Measurements from ENCODE around the gene CD1E. TPM values are rescaled to one million over a fixed set of nuclear protein-coding genes. Genes with fewer than 3 reads are reported as not detected.

The CD1E gene
- total RNA-seq, result not detected

- intact Hi-C loops (cut with DNase I, micrococcal nuclease), result no loop called here
- ChIA-PET POLR2A (no interaction called here), CTCF (interaction anchor here (1.4 kb wide), 1 partner anchor 13 kb away, joined by 5 read pairs; no protein-coding TSS in a partner anchor)
- no peak within 1 kb of the TSS for H3K27ac Mint-ChIP-seq
- DNase-seq (no peak), ATAC-seq (no peak)
- peaks cover 26% of the 10 kb centered on the region for H3K27me3 Mint-ChIP-seq
- H3K9me3 Mint-ChIP-seq (ENCODE audit: low read depth), result no peaks in the 10 kb centered on the region
- no peak within 1 kb of the TSS for H3K4me3 Mint-ChIP-seq
- no peaks in the 10 kb centered on the region for H3K36me3 Mint-ChIP-seq (ENCODE audit: low read depth)
- H3K4me1 Mint-ChIP-seq, result peaks cover 3% of the 10 kb centered on the region
Measured at GRCh38 chr1:158353303-158354075, at the start of gene CD1E. TSS of gene CD1E (plus strand) at chr1:158353894. CDS start at chr1:158353989, 95 bp downstream.

GRCh38 chr1:158310623-158311022, 43.1 kb upstream of the CD1E start:
- DNase-seq, result no peak
- no peak for ATAC-seq
- ChIA-PET POLR2A (no interaction called here), CTCF (no interaction called here)
- Mint-ChIP-seq H3K9me3 (ENCODE audit: low read depth) (peaks cover 9% of the 10 kb centered on the region), H3K27me3 (peaks cover 5% of the 10 kb centered on the region), H3K36me3 (ENCODE audit: low read depth) (no peaks in the 10 kb centered on the region), H3K27ac (no peak overlapping the region), H3K4me1 (no peaks in the 10 kb centered on the region), H3K4me3 (no peak overlapping the region)
- intact Hi-C loops (cut with DNase I, micrococcal nuclease), result no loop called here

- no peak overlapping the region for H3K27ac Mint-ChIP-seq
Measured at GRCh38 chr1:158311066-158311465, 42.6 kb upstream of the CD1E start.

GRCh38 chr1:158323866-158324265, 29.8 kb upstream of the CD1E start:
- Mint-ChIP-seq H3K27ac (no peak overlapping the region), H3K27me3 (peaks cover 15% of the 10 kb centered on the region), H3K4me3 (no peak overlapping the region), H3K9me3 (ENCODE audit: low read depth) (peaks cover 5% of the 10 kb centered on the region), H3K36me3 (ENCODE audit: low read depth) (no peaks in the 10 kb centered on the region), H3K4me1 (peaks cover 4% of the 10 kb centered on the region)
- CTCF ChIA-PET, result no interaction called here
- POLR2A ChIA-PET, result no interaction called here
- ATAC-seq, result no peak
- intact Hi-C loops (cut with DNase I, micrococcal nuclease), result no loop called here
- no peak for DNase-seq

More at GRCh38 chr1:158311066-158311465, 42.6 kb upstream of the CD1E start:
- H3K9me3 Mint-ChIP-seq (ENCODE audit: low read depth), result peaks cover 9% of the 10 kb centered on the region
- DNase-seq (no peak), ATAC-seq (no peak)
- ChIA-PET POLR2A (no interaction called here), CTCF (no interaction called here)
- H3K4me3 Mint-ChIP-seq, result no peak overlapping the region
- peaks cover 5% of the 10 kb centered on the region for H3K27me3 Mint-ChIP-seq
- no peaks in the 10 kb centered on the region for H3K4me1 Mint-ChIP-seq
- no peaks in the 10 kb centered on the region for H3K36me3 Mint-ChIP-seq (ENCODE audit: low read depth)
- intact Hi-C loops (cut with DNase I, micrococcal nuclease), result no loop called here

GRCh38 chr1:158324395-158324794, 29.3 kb upstream of the CD1E start:
- ChIA-PET CTCF (no interaction called here), POLR2A (no interaction called here)
- intact Hi-C loops (cut with DNase I, micrococcal nuclease), result no loop called here
- H3K27ac Mint-ChIP-seq, result no peak overlapping the region
- DNase-seq (no peak), ATAC-seq (no peak)
- H3K4me3 Mint-ChIP-seq, result no peak overlapping the region
- H3K36me3 Mint-ChIP-seq (ENCODE audit: low read depth), result no peaks in the 10 kb centered on the region
- peaks cover 15% of the 10 kb centered on the region for H3K27me3 Mint-ChIP-seq
- peaks cover 4% of the 10 kb centered on the region for H3K4me1 Mint-ChIP-seq
- peaks cover 5% of the 10 kb centered on the region for H3K9me3 Mint-ChIP-seq (ENCODE audit: low read depth)

GRCh38 chr1:158327481-158327880, 26.2 kb upstream of the CD1E start:
- Mint-ChIP-seq H3K9me3 (ENCODE audit: low read depth) (peaks cover 5% of the 10 kb centered on the region), H3K27ac (no peak overlapping the region), H3K4me1 (peaks cover 4% of the 10 kb centered on the region), H3K4me3 (no peak overlapping the region), H3K27me3 (peaks cover 8% of the 10 kb centered on the region), H3K36me3 (ENCODE audit: low read depth) (no peaks in the 10 kb centered on the region)
- intact Hi-C loops (cut with DNase I, micrococcal nuclease), result no loop called here
- ATAC-seq, result no peak
- no peak for DNase-seq
- ChIA-PET POLR2A (no interaction called here), CTCF (interaction anchor here (0.9 kb wide), 1 partner anchor 32 kb away, joined by 3 read pairs; no protein-coding TSS in a partner anchor)

- ATAC-seq (no peak), DNase-seq (no peak)
- POLR2A ChIA-PET, result no interaction called here
- H3K27me3 Mint-ChIP-seq, result peaks cover 2% of the 10 kb centered on the region
- intact Hi-C loops (cut with DNase I, micrococcal nuclease), result no loop called here
- H3K36me3 Mint-ChIP-seq (ENCODE audit: low read depth), result no peaks in the 10 kb centered on the region
- CTCF ChIA-PET, result no interaction called here
- H3K9me3 Mint-ChIP-seq (ENCODE audit: low read depth), result peaks cover 2% of the 10 kb centered on the region
- H3K4me3 Mint-ChIP-seq, result no peak overlapping the region
- no peak overlapping the region for H3K27ac Mint-ChIP-seq
- peaks cover 7% of the 10 kb centered on the region for H3K4me1 Mint-ChIP-seq
Measured at GRCh38 chr1:158328426-158328825, 25.3 kb upstream of the CD1E start.

- peaks cover 13% of the 10 kb centered on the region for H3K4me1 Mint-ChIP-seq
- ATAC-seq (no peak), DNase-seq (no peak)
- no peaks in the 10 kb centered on the region for H3K9me3 Mint-ChIP-seq (ENCODE audit: low read depth)
- no peak overlapping the region for H3K4me3 Mint-ChIP-seq
- ChIA-PET CTCF (interaction anchor here (1.5 kb wide), 1 partner anchor 125 kb away, joined by 13 read pairs; no protein-coding TSS in a partner anchor), POLR2A (no interaction called here)
- intact Hi-C loops (cut with DNase I, micrococcal nuclease), result loop anchor here in 1 of 2 experiments (1.0 kb wide), 1 partner anchor 125 kb away; no protein-coding TSS in a partner anchor
- no peaks in the 10 kb centered on the region for H3K36me3 Mint-ChIP-seq (ENCODE audit: low read depth)
- H3K27me3 Mint-ChIP-seq, result peaks cover 2% of the 10 kb centered on the region
- no peak overlapping the region for H3K27ac Mint-ChIP-seq
Measured at GRCh38 chr1:158329300-158329699, 24.4 kb upstream of the CD1E start.

GRCh38 chr1:158329733-158330132, 24.0 kb upstream of the CD1E start:
- DNase-seq, result peak; percentile 50
- no peak for ATAC-seq
- POLR2A ChIA-PET, result no interaction called here
- H3K4me3 Mint-ChIP-seq, result no peak overlapping the region
- peaks cover 2% of the 10 kb centered on the region for H3K27me3 Mint-ChIP-seq
- no peaks in the 10 kb centered on the region for H3K9me3 Mint-ChIP-seq (ENCODE audit: low read depth)
- CTCF ChIA-PET, result interaction anchor here (0.8 to 1.5 kb wide), 2 partner anchors 126 to 149 kb away, joined by 4 to 13 read pairs; partner anchors contain the start of gene CD1D
- no peak overlapping the region for H3K27ac Mint-ChIP-seq
- H3K4me1 Mint-ChIP-seq, result peaks cover 14% of the 10 kb centered on the region
- intact Hi-C loops (cut with DNase I, micrococcal nuclease), result loop anchor here (1.0 to 5.0 kb wide), 4 partner anchors 82 to 125 kb away; no protein-coding TSS in a partner anchor
- no peaks in the 10 kb centered on the region for H3K36me3 Mint-ChIP-seq (ENCODE audit: low read depth)

GRCh38 chr1:158330391-158331105, 23.1 kb upstream of the CD1E start:
- intact Hi-C loops (cut with DNase I, micrococcal nuclease), result loop anchor here (2.0 to 5.0 kb wide), 3 partner anchors 83 to 126 kb away; no protein-coding TSS in a partner anchor
- POLR2A ChIA-PET, result no interaction called here
- CTCF ChIA-PET, result interaction anchor here (0.8 to 1.5 kb wide), 2 partner anchors 127 to 150 kb away, joined by 4 to 13 read pairs; partner anchors contain the start of gene CD1D

GRCh38 chr1:158331106-158331425, 22.6 kb upstream of the CD1E start:
- no peaks in the 10 kb centered on the region for H3K9me3 Mint-ChIP-seq (ENCODE audit: low read depth)
- no peak for ATAC-seq
- H3K27ac Mint-ChIP-seq, result no peak overlapping the region
- H3K36me3 Mint-ChIP-seq (ENCODE audit: low read depth), result no peaks in the 10 kb centered on the region
- CTCF ChIA-PET, result no interaction called here
- DNase-seq, result no peak
- POLR2A ChIA-PET, result no interaction called here
- intact Hi-C loops (cut with DNase I, micrococcal nuclease), result loop anchor here (2.0 to 5.0 kb wide), 3 partner anchors 84 to 126 kb away; no protein-coding TSS in a partner anchor
- H3K4me3 Mint-ChIP-seq, result no peak overlapping the region
- H3K27me3 Mint-ChIP-seq, result peaks cover 2% of the 10 kb centered on the region
- H3K4me1 Mint-ChIP-seq, result peaks cover 15% of the 10 kb centered on the region

More at GRCh38 chr1:158330391-158331105, 23.1 kb upstream of the CD1E start:
- Mint-ChIP-seq H3K36me3 (ENCODE audit: low read depth) (no peaks in the 10 kb centered on the region), H3K9me3 (ENCODE audit: low read depth) (no peaks in the 10 kb centered on the region), H3K4me1 (peaks cover 15% of the 10 kb centered on the region), H3K27me3 (peaks cover 2% of the 10 kb centered on the region), H3K27ac (no peak overlapping the region), H3K4me3 (no peak overlapping the region)
- no peak for DNase-seq
- no peak for ATAC-seq
